Loucy (cell line): ENCODE measurements around the gene FUNDC2.

Source experiments
- H2AFZ ChIP-seq: fragments of 200-600 bp; sonication (generic); 2 replicates; pipeline ENCODE4 v1.6.0; 2016; ENCODE audit warnings: antibody characterized with exemption, mild to moderate bottlenecking, low read length, moderate library complexity
- H3F3A ChIP-seq: fragments of 200-600 bp; 2 replicates; pipeline ENCODE4 v1.6.0; 2016; ENCODE audit warnings: antibody characterized with exemption, low read depth, mild to moderate bottlenecking
- H3K27me3 ChIP-seq: fragments of 200-600 bp; sonication (generic); 2 replicates; pipeline ENCODE4 v1.6.1; 2014; ENCODE audit warnings: low read length, mild to moderate bottlenecking; ENCODE audit not compliant: insufficient read depth, poor library complexity, severe bottlenecking
- H3K36me3 ChIP-seq: fragments of 200-600 bp; sonication (generic); 2 replicates; pipeline ENCODE4 v1.6.1; 2016; ENCODE audit warnings: low read length; ENCODE audit not compliant: insufficient read depth
- H3K4me1 ChIP-seq: fragments of 200-600 bp; sonication (generic); 2 replicates; pipeline ENCODE4 v1.5.1; 2014; ENCODE audit warnings: low read length, mild to moderate bottlenecking; ENCODE audit not compliant: insufficient read depth, poor library complexity, severe bottlenecking
- H3K4me2 ChIP-seq: fragments of 200-600 bp; sonication (generic); 2 replicates; pipeline ENCODE4 v1.6.0; 2014; ENCODE audit warnings: antibody characterized with exemption, low read length, low read depth, mild to moderate bottlenecking; ENCODE audit not compliant: poor library complexity, severe bottlenecking
- H3K4me3 ChIP-seq: fragments of 200-600 bp; sonication (generic); 2 replicates; pipeline ENCODE4 v1.5.1; 2014; ENCODE audit warnings: low read length, mild to moderate bottlenecking, mixed read lengths; ENCODE audit not compliant: poor library complexity, severe bottlenecking
- H3K79me2 ChIP-seq: fragments of 200-600 bp; sonication (generic); 2 replicates; pipeline ENCODE4 v1.6.1; 2014; ENCODE audit warnings: low read length; ENCODE audit not compliant: insufficient read depth
- H3K9ac ChIP-seq: fragments of 200-600 bp; sonication (generic); 2 replicates; pipeline ENCODE4 v1.6.0; 2014; ENCODE audit warnings: mild to moderate bottlenecking, low read depth, low read length, moderate library complexity; ENCODE audit not compliant: poor library complexity, severe bottlenecking
- H3K9me2 ChIP-seq: fragments of 200-600 bp; sonication (generic); replicated peaks from 2 replicates; pipeline ENCODE4 v1.6.1; 2016; ENCODE audit warnings: low read depth, low read length, mixed read lengths
- H3K9me3 ChIP-seq: fragments of 200-600 bp; sonication (generic); 2 replicates; pipeline ENCODE4 v1.6.1; 2014; ENCODE audit warnings: mild to moderate bottlenecking, antibody characterized with exemption, low read length, low read depth; ENCODE audit not compliant: insufficient read depth
- H4K20me1 ChIP-seq: fragments of 200-600 bp; sonication (generic); 2 replicates; pipeline ENCODE4 v1.6.0; 2014; ENCODE audit warnings: antibody characterized with exemption, low read length, mild to moderate bottlenecking; ENCODE audit not compliant: insufficient read depth, poor library complexity, severe bottlenecking
- CTCF ChIP-seq: fragments of 200-600 bp; sonication (generic); conservative IDR thresholded peaks from 2 replicates; pipeline ENCODE4 v1.5.1; 2014; ENCODE audit warnings: mild to moderate bottlenecking, antibody characterized with exemption, low read length
- EZH2phosphoT487 ChIP-seq: fragments of 200-600 bp; IDR thresholded peaks from 2 replicates; pipeline ENCODE4 v1.6.1; 2018; ENCODE audit warnings: antibody characterized with exemption, mild to moderate bottlenecking, moderate library complexity, borderline replicate concordance

The FUNDC2 gene

GRCh38 chrX:155054255-155054654, 27.6 kb downstream of the FUNDC2 start:
- no peaks in the 10 kb centered on the region for H3F3A ChIP-seq
- no peaks in the 10 kb centered on the region for H4K20me1 ChIP-seq
- TF ChIP-seq EZH2phosphoT487 (no peak), CTCF (no peak)
- H3K9ac ChIP-seq = no peak overlapping the region
- no peak overlapping the region for H3K4me2 ChIP-seq
- H3K4me1 ChIP-seq = peaks cover 18% of the 10 kb centered on the region
- H2AFZ ChIP-seq = no peak overlapping the region
- H3K4me3 ChIP-seq = no peak overlapping the region
- no peaks in the 10 kb centered on the region for H3K9me3 ChIP-seq
- H3K79me2 ChIP-seq = no peaks in the 10 kb centered on the region
- peaks cover 11% of the 10 kb centered on the region; the same call in 1 of the 2 replicates for H3K36me3 ChIP-seq
- H3K27me3 ChIP-seq = no peaks in the 10 kb centered on the region
- H3K9me2 ChIP-seq = no peaks in the 10 kb centered on the region

GRCh38 chrX:155055494-155055893, 28.9 kb downstream of the FUNDC2 start:
- H3K4me3 ChIP-seq = no peak overlapping the region
- no peak for TF ChIP-seq CTCF
- TF ChIP-seq EZH2phosphoT487 = no peak
- H3F3A ChIP-seq = no peaks in the 10 kb centered on the region
- H2AFZ ChIP-seq = no peak overlapping the region
- no peak overlapping the region for H3K9ac ChIP-seq
- no peak overlapping the region for H3K4me2 ChIP-seq
- peaks cover 11% of the 10 kb centered on the region; the same call in 1 of the 2 replicates for H3K36me3 ChIP-seq
- no peaks in the 10 kb centered on the region for H3K79me2 ChIP-seq
- H3K9me2 ChIP-seq = no peaks in the 10 kb centered on the region
- H3K27me3 ChIP-seq = no peaks in the 10 kb centered on the region
- H3K9me3 ChIP-seq = no peaks in the 10 kb centered on the region
- H4K20me1 ChIP-seq = no peaks in the 10 kb centered on the region
- H3K4me1 ChIP-seq = peaks cover 18% of the 10 kb centered on the region

- no peaks in the 10 kb centered on the region for H3K79me2 ChIP-seq
- TF ChIP-seq EZH2phosphoT487 = no peak
- TF ChIP-seq CTCF = no peak
- peaks cover 11% of the 10 kb centered on the region; the same call in 1 of the 2 replicates for H3K36me3 ChIP-seq
Measured at GRCh38 chrX:155056471-155056870, 29.8 kb downstream of the FUNDC2 start.

More at GRCh38 chrX:155056471-155056870, 29.8 kb downstream of the FUNDC2 start:
- Histone ChIP-seq H3K9me2 (no peaks in the 10 kb centered on the region), H2AFZ (no peak overlapping the region), H3K4me2 (peak overlapping the region; percentile 41), H4K20me1 (no peaks in the 10 kb centered on the region), H3K9ac (peak overlapping the region; percentile 12), H3K9me3 (no peaks in the 10 kb centered on the region), H3K4me1 (peaks cover 10% of the 10 kb centered on the region), H3K27me3 (no peaks in the 10 kb centered on the region), H3F3A (no peaks in the 10 kb centered on the region), H3K4me3 (no peak overlapping the region)
